HG03095 (cell line): ENCODE results near the gene ERI2.

Experiments used
- ATAC-seq: cut with Tn5 transposase; IDR thresholded peaks from one replicate; pipeline ENCODE4 v1.9.1; 2021; ENCODE audit warnings: moderate library complexity; ENCODE audit not compliant: unreplicated experiment

ERI2 gene, protein sequence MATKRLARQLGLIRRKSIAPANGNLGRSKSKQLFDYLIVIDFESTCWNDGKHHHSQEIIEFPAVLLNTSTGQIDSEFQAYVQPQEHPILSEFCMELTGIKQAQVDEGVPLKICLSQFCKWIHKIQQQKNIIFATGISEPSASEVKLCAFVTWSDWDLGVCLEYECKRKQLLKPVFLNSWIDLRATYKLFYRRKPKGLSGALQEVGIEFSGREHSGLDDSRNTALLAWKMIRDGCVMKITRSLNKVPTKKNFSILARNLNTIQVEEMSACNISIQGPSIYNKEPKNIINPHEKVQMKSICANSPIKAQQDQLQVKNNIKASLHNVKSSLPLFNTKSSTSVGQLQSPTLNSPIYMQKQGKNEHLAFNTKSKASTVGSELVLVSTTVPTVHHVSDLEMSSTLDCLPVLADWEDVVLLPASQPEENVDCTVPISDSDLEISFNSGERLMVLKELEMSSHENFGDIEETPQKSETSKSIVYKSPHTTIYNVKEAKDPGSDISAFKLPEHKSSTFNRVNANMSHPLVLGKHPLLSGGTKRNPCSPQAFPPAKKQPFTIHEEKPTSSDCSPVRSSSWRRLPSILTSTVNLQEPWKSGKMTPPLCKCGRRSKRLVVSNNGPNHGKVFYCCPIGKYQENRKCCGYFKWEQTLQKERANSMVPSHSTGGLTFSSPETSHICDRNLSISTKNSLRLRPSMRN

DNA sequence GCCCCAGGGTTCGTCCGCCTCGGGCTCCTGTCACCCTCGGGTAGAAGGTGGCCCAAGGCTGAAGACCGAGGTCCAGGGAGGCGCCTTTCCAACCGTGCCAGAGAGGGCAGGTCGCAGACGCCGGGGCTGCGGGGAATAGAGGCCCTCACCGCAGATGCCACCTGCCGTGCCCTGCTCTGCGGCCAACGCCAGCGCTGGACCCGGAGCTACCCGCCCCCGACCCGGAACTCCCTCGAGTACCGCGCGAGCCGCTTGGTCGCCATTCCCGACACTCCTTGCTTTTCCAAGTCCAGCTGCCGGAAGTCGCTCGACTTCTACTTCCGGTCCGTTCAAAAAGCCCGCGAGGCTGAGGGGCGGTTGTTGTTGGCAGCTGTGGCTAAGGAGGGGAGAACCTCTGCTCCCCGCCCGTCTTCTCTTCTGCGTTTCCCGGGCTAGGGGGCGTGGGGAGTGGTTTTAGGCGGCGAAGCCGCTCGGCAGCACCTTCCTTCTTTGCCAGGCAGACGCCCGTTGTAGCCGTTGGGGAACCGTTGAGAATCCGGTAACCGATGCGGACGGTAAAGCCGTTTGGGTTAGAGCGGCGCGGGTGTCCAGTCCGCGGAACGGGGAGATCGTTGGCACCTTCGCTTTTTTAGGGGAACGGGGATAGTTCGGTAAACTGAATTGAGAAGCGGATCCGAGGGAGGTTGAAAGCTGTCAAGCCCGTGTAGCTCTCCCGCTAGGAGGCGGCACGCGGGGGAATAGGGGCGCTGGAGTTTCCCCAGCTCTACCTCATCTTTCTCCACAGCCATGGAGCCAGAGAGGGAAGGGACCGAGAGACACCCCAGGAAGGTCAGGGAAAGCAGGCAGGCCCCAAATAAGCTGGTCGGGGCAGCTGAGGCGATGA, at the start of gene ERI2, which contains the start of gene REXO5:
Gene ERI2, minus strand, starts transcription at position 305 of the 883 bp plus-strand sequence. Its CDS starts 42 bp downstream, at position 263.
Gene REXO5, plus strand, starts transcription at position 360 of the 883 bp plus-strand sequence. Its CDS starts 427 bp downstream, at position 787.
- peak; percentile 73 for ATAC-seq

DNA sequence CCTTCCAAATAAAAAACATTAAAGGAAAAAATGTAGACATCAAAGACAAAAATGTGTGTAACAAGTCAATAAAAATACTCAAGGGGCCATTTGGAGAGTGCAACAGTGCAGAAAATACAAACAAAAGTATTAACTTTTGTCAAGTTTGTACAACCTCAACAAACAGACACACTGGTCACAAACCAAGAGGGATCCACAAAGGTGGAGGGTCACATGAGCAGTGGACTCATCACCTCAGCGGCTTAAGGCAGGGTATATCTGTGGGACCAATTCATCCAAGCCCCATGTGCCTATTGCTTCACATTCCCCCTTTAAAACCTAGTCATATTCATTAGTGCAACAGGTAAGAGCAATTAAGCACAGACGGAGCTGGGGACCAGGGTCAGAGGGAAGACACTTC, 48.7 kb upstream of the ERI2 start:
- no peak for ATAC-seq

- no peak for ATAC-seq
Measured at GRCh38 chr16:20853981-20854620, 47.8 kb upstream of the ERI2 start.

GRCh38 chr16:20853143-20853542, 46.9 kb upstream of the ERI2 start:
- ATAC-seq, result no peak

DNA sequence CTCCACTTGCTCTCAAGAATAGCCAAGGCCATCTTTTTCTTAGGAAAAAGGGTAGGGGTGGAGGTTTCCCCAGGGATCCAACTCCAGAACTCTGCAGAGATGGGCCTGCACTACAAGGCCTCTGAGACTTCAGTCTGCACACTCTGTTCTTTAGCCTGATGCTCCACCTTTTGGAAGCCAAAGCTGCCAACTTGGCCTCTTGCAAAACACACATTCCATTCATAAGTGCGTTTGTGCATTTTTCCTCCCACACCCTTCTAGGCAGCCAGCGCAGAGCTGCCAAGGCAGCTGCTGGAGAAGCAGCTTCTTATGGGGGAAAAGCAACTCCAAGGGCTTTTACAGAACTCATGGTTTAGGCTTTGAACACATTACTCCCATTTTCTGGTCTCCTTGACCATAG, 45.3 kb upstream of the ERI2 start:
- ATAC-seq, result no peak

DNA sequence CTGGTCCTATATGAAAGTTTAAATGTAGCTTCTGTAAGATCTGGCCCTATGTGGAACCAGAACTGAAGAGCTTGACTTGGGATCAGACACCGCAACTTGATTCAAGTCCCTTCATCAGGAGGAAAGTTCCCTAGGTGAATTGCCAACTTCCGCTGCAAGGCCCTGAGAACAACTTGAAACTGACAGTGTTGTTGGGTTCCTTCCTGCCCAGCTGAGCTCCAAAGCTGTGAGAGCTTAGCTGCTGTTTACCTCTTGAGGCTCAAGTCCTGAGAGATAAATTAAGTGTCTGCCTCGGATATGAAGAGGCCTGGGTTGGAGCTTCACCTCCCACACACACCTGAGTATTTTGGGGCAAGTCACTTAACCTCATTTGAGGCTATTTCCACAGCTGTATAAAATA, 44.7 kb upstream of the ERI2 start:
- ATAC-seq, result no peak

DNA sequence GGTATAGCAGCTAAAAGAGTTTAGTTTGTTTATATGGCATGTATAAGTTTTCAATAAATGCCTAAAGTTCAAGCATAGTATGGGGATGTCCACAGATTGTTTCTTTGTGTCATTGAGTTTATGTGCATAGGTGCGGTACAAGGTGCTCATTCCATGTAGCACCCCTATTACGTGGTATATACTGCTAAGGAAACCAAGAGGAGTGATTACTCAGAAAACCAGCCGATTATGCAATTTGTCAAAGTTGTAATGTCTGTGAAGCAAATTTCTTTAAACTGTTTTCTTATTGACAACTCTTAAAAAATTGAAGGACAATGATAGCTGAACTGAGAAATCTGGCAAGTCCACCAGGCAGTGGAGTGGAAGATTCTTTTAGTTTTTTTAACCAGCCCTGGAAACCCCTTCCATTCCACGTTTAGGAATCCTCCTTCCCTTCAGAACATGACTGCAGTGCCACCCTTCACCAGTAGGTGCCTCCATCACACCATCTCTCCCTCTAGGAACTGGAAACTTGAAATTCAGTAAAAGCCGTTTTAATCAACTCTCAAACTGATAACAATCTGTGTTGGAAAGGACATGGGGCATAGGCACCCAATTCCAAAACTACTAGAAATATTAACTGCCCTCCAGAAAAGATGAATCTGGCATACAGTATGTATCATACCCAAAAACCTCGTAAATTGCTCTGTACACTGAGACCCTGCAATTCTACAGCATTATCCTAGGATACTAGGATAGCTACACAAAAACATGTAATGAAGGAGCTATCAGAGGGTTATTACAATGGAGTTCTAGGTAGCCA, 43.5 kb upstream of the ERI2 start:
- ATAC-seq, result no peak

DNA sequence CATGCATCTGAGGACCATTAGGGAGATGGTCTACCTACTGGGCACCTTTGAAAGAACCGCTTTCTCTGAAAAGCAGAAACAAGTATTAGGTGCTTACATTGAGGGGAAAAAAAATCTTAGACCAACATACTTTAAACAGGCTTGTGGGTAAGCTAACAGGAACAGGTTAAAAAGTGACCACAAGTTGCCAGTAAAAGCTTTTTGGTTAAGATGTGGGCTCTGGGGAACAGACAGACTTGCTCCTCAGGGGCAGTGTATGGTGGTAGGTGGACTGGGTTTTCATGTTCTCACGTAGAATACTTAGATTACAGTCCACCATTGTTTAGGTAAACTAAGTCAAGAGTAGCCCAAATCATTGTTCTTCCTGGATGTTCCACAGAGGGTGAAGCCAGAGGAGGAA, 41.3 kb upstream of the ERI2 start:
- no peak for ATAC-seq

GRCh38 chr16:20846551-20846950, 40.3 kb upstream of the ERI2 start:
- no peak for ATAC-seq

DNA sequence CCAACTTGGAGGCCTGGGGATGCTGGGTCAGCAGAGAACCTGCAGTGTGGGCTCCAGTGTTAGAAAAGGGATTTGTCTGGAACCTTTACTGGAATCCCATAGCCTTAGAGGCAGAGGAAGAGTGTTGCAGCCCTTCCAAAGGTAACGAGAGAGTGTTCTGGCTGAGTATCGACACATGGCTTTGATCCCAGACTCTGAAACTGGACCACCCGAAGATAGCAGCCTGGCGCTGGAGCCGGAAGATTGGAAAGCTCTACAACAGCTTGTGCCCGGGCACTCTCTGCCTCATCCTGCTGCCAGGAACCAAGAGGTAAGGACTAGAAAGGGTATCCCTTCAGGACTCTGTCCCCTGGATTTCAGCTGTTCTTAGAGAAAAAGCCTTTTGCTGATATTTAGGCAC, 39.8 kb upstream of the ERI2 start:
- ATAC-seq, result no peak

- no peak for ATAC-seq
Measured at GRCh38 chr16:20844588-20844987, 38.3 kb upstream of the ERI2 start.

- no peak for ATAC-seq
Measured at GRCh38 chr16:20844054-20844453, 37.8 kb upstream of the ERI2 start.

DNA sequence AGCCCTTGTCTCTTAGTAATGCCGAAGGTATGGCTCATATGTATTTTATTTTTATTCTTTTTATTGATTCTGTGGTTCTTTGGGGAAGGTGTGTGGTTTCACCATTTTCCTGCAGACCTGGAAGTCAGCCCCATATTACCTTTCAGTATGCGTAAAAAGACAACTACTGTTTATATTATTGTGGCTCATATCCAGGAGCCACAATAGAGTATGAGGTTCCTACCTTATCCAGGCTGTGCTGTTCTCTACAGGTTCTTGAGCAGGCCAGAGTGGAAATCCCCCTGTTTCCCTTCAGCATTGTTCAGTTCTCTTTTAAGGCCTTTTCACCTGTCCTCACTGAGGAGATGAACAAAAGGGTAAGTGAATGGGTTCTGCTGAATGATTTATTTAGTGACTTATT, 33.2 kb upstream of the ERI2 start:
- ATAC-seq, result no peak

- no peak for ATAC-seq
Measured at GRCh38 chr16:20838240-20838639, 32.0 kb upstream of the ERI2 start.

DNA sequence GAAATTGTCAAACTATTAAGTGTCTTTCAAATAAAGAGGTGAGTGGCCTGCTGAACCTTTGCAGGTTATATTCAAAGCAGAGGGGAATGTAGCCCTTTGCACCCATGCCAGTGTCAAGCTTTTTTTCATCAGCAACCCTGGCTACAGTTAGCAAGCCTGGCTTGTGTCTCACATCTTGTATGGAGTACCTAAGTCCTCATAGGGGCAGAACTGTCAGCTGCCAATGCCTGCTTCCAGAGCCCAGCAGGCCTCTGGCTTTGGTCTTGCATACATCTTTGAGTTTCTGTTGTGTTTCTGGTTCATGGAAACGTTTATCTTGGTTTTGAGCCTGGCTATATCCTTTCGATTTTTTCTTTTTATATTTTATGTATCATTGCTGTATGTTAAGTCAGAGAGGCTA, 26.8 kb upstream of the ERI2 start:
- no peak for ATAC-seq

DNA sequence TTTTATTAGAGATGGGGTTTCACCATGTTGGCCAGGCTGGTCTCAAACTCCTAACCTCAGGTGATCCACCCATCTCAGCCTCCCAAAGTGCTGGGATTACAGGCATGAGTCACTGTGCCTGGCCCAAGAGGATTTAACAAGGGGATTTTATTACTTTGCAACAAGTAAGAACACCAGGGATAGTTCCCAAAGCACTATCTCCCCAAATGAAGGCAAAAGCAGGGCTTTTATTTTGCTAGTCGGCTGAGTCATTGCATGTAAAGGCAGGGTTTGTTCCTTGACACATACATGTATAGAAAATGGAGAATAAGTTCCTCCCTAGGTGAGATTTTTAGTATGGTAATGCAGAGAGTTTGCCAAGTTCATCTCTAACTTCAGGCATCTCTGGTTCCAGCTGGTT, 24.1 kb upstream of the ERI2 start:
- ATAC-seq, result no peak

GRCh38 chr16:20829536-20829935, 23.3 kb upstream of the ERI2 start:
- ATAC-seq, result no peak

- ATAC-seq, result no peak
Measured at GRCh38 chr16:20826039-20826566, 19.8 kb upstream of the ERI2 start.

DNA sequence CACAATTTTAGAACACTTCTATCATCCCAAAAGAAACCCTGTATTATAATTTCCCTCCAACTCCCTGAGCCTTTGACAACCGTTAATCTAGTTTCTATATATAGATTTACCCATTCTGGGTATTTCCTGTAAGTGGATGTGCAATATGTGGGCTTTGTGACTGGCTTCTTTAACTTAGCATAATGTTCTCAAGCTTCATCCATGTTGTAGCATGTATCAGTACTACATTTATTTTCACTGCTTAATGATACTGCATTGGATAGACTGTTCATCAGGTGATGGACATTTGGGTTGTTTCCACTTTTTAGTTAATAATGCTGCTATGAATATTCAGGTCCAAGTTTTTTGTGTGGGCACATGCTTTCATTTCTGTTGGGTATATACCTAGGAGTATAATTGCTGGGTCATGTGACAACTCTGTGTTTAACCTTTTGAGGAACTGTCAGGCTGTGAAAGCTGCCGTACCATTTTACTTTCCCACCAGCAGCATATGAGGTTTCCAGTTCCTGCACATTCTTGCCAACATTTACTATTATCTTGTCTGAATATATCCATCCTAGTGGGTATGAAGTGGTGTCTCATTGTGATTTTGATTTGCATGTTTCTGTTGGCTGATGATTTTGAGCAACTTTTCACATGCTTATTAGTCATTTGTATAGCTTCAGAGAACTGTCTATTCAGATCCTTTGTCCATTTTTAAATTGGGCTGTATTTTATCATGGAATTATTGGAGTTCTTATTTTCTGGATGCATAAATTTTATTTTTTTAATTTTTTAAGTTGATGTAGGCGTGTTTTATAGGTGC, 16.5 kb upstream of the ERI2 start:
- ATAC-seq, result no peak
